CD4-positive, alpha-beta T cell treated with Interleukin-4 for 4 hours (primary cell): ENCODE results near the gene NPBWR2.

Experiments
- DNase-seq: peaks from one replicate; pipeline ENCODE4 v3.0.0-alpha.2; 2020

The NPBWR2 gene, protein sequence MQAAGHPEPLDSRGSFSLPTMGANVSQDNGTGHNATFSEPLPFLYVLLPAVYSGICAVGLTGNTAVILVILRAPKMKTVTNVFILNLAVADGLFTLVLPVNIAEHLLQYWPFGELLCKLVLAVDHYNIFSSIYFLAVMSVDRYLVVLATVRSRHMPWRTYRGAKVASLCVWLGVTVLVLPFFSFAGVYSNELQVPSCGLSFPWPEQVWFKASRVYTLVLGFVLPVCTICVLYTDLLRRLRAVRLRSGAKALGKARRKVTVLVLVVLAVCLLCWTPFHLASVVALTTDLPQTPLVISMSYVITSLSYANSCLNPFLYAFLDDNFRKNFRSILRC

DNA sequence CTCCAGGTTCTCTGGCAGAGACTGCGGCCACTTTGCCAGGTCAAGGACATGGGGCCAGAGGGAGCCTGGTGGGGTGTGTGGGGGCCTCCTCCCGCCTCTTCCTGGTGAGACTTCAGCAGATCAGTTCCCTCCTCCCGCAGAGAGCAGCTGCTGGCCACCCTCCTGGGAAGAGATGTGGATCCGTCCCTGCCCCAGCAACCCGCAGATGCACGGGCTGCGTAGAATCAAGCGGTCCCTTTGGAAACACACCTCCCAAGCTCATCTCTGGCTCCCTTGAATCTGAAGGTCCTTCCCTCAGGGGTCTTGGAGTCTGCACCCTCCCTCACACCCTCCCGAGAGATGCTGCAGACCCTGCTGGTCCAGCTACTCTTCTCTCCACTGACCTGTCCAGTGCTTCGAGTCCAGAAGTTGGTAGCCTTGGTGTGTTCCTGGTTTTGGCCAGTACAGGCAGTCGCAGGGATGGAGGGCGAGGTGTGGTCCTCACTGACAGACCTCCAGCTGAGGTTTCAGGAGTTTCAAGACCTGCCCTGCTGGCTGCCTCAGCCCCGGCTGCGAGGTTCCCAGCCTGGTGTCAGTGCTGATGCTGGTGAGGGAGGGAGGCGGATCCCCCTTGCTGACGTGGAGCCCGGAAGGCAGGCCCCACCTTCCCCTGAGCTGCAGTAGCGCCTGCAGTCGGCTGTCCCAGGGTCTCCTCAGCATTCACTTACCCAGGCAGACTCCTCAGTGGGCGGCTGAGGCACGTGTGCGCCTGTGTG is at the start of gene NPBWR2:
Gene NPBWR2 (minus strand): TSS at position 585 of the 755 bp plus-strand sequence. CDS start 734 bp downstream, outside the sequence.
- DNase-seq = no peak

GRCh38 chr20:64156136-64156885 is 48.9 kb upstream of the NPBWR2 start:
- no peak for DNase-seq

DNA sequence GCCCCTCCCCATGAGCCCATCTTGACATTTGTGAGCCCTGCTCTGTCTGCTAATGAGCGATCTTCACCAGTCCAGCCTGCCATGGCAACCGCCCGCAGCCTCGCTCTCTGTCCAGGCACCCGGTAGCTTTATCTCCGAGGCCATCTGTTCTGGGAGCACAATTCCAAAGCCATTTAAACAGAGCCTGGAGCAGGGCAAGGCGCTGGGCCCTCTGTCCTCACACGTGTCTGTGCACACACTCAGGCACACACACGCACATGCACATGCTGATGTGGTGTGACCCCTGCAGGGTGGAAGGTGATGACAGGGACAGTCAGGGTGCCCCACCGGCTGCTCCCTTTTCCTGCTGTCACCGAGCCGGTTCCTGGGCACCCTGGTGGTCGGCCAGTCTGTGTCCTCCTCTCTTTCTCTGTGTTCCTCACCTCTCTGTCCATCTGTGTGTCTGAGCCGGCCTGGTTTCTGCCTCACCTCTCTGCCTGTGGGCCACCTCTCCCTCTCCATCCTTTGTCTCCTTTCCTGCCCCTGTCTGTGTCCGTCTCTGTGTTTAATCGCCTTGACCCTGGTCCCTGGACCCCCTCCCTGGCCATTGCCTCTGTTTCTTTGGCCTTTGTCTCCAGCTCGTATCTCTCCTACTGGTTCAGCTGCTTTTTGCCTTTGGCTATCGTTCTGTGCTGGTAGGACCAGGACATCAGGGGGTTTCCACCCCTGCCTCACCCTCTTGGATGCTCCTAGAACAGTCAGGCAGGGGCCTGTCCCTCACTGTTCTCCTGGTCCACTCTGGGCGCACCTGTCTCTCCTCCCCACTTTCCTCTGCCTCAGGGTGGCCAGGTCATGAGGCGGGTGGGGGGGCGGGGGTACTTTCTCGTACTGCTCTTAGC is 48.1 kb upstream of the NPBWR2 start:
- DNase-seq = no peak

GRCh38 chr20:64154590-64155257 is 47.4 kb upstream of the NPBWR2 start:
- DNase-seq = no peak

GRCh38 chr20:64153861-64154589 is 46.7 kb upstream of the NPBWR2 start:
- no peak for DNase-seq

- no peak for DNase-seq
Observed at GRCh38 chr20:64153410-64153809, 46.0 kb upstream of the NPBWR2 start.

DNA sequence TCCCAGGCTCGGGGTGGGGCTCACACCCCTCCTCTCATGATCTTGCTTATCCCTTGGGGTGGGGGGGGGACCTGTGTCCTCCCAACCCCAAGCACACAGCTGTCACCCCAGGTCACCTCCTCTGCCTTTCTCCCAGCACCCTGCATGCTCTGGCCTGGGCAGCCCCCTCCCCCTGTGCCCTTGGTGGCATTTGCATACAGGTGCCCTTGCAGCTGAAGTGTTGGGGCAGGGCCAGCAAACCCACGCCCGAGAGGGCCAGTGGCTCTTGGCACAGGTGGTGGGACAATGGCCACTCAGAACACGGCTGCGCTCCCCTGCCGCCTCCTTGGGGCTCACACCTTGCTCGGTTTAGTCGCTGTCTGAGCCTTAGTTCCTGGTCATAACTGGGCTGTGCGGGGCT is 45.5 kb upstream of the NPBWR2 start:
- no peak for DNase-seq

- DNase-seq = no peak
Observed at GRCh38 chr20:64151633-64152530, 44.5 kb upstream of the NPBWR2 start.

DNA sequence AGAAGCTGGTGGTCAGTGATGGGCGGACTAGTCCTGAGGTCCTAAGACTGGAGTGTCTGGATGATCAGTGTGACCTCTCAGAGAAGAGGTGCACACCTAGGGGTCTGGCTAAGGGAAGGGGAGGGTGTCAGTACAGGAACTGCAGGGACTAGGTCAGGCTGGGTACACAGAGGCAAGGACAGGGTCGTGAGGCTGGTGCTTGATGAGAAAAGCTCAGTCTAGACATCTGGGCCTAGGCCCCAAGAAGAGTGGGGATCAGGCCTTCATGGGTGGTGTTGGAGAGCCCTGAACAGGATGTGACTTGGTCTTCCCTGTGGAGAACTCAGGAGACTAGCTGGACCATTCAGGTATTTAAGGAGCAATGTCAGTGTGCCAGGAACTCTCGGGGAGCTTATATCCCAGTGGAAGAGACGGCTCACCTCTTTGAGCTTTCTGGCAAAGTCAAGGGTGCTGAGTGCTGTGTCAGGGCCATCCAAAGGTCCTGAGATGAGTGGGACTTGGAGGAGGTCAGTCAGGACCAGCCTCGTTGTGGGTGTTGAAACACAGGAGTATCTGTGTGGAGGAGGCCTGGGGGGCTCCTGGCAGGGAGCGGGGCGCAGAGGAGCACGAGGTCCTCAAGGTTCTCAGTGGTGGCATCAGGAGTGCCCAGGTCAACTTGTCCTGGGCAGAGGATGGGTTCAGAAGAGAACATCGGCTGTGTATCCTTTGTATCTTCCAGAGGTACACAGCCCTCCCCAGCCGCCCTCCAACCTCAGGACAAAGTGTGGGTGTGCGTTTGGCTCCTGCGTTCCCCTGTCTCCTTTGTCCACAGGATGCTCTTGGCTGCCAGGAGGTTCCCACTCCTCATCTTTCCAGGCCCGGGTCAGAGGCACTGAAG is 43.6 kb upstream of the NPBWR2 start:
- DNase-seq = no peak

GRCh38 chr20:64149809-64150560 is 42.6 kb upstream of the NPBWR2 start:
- no peak for DNase-seq

GRCh38 chr20:64149141-64149540 is 41.8 kb upstream of the NPBWR2 start:
- DNase-seq = no peak

DNA sequence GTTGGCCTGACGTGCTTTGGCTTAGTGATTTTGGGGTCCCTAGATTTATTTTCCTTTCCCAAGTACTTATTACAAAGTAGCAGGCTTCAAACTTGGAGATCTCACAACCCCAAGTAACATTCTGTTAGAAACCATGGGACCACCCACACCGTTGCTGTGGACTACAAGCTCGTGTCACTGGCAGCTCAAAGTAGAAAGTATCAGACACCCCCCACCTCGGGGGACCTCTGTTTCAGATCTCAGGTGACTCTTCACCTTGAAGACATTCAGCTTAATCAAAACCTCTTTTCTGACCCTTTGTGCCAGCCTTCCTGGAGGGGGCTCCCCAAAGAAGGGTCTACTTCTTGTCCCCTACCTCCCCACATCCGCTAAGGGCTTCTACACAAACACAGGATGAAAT is 41.2 kb upstream of the NPBWR2 start:
- DNase-seq = no peak

- no peak for DNase-seq
Observed at GRCh38 chr20:64146936-64147477, 39.6 kb upstream of the NPBWR2 start.

- no peak for DNase-seq
Observed at GRCh38 chr20:64146301-64146935, 39.1 kb upstream of the NPBWR2 start.

DNA sequence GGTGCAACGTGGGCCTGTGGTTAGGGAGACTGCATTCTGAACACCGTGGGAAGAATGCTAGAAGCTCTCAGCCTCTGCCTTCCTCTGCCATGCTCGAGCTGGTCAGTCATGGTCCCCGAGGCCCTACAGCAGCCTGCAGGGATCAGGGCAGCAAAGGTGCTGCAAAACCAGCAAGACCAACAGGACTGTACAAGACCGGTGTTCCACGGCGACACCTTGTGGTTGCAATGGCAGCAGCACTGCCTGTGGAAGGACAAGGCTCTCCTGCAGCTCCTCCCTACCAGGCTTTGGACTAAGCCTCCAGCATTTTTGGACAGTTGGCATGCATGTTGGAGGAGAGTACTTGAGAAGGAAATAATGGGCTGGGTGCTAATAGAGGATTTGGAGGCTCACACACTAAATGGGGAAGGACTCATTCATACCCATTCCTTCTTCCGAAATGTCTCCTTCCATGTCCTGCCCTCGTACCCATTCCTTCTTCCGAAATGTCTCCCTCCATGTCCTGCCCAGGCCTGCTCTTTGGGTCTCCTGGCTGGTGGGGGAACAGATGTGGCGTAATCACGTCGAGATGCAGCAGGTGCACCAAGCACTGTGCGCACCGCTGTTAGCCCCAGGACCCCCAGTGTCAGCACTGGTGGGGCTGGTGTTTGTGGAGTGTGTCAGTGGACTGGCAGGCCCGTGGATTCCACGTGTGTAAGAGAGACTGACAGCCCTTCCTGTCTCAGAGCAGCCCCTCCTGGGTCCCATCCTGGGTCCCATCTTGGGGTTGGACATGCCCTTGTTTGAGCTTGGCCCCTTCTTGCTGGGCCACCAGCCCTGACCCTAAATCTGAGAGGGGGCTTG is 38.3 kb upstream of the NPBWR2 start:
- no peak for DNase-seq

DNA sequence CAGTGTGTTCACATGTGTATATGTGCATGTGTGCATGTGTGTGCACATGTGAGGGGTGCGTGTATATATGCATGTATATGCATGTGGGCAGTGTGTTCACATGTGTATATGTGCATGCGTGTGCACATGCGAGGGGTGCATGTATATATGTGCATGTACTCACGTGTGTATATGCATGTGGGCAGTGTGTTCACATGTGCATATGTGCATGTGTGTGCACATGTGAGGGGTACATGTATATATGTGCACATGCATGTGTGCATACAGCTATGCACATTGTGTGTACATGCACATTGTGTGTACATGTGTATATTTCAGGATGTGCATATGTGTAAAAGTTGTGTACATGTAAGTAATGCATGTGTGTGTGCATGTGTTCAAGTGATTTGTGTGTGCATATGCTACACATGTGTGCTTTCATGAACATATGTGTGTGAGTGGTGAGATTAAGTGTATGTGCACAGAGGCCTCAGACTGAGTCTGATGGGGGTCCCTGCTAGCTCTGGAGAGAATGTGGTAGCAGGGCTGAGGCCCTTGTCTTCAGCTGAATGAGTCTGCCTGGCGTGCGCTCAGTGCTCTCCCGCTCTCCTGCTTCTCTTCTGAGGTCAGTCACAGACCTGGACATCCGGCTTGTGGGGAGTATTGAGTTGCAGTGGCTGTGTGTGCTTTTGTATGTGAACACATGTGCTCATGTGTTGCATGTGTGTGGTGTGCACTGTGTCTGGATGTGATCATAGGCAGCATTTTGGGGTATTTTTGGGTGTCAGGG is 37.0 kb upstream of the NPBWR2 start:
- no peak for DNase-seq
